Ureter (tissue), 1 donor: ENCODE results near the gene PRKAR1B. TPM values are rescaled to one million over a fixed set of nuclear protein-coding genes. Genes with fewer than 3 reads are reported as not detected.
"Not testable (repeated sequence)": the region's sequence is repeated elsewhere in the genome, so short reads cannot be mapped to it uniquely, and the experiment has no call there.

Source experiments
- DNase-seq: peaks from one replicate; pipeline ENCODE4 v3.0.0-alpha.2; 2020; ENCODE audit warnings: low spot score
- total RNA-seq: library from RNA; stranded (reverse); gene quantifications from one replicate; pipeline ENCODE4 v1.2.4, GENCODE V29; 2023
- donor health status: DM: yes; HTN: yes; CAD: no.

PRKAR1B gene
- total RNA-seq, 1 donor from 2014 or later = 20.5 TPM

DNA sequence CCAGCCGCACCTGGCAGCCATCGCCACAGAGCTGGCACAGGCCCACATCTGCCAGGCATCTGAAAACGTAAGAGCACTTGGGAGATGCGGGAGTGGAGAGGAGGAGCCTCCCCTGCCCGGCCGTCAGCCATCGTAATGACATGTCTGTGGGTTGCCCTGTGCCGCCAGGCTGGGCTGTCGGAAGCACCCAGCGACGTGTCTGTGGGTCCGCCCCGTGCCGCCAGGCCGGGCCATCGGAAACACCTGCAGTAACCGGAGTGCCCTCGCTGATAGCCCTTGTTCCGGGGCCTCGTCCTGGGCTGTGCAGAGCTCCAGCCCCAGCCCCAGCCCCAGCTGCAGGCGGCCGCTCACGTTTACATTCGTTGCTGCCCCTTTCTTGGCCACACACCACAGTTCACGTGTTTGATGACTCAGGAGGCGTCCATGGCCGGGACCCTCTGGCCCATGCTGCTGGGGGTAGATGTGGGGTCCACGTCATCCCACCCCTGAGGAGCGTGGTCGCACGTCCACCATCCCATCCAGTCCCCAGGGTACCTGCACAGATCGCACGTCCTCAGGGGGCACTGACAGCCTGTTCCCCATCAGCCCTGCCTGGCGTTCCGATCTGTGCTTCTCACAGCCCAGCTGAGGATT is 30.0 kb upstream of the PRKAR1B start:
- no peak for DNase-seq

DNA sequence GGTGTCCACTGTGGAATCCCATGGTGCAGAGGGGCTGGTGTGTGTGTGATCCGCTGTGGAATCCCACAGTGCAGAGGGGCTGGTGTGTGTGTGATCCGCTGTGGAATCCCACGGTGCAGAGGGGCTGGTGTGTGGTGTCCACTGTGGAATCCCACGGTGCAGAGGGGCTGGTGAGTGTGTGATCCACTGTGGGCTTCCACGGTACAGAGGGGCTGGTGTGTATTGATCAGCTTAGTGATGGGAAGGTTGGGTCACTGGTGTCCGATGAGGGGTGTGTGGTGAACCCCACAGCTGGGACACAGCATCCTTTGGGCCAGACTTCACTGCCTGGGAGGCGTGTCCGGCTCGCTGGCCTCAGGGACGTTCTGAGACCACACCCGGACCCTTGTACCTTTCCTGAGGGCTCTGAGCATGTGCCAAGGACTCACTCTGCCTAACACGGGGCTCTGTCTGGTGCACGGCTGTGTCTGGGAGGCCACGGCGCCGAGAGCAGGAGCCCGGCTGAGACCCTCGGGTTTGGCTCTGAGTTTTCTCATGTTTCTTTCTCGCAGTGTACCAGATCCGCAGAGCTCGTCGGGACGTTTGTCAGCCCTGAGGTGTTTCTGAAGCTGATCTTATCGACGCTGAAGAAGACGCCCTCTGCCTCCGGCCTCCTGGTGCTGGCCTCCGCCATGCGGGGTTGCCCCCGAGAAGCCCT is 29.3 kb upstream of the PRKAR1B start:
- DNase-seq = no peak

DNA sequence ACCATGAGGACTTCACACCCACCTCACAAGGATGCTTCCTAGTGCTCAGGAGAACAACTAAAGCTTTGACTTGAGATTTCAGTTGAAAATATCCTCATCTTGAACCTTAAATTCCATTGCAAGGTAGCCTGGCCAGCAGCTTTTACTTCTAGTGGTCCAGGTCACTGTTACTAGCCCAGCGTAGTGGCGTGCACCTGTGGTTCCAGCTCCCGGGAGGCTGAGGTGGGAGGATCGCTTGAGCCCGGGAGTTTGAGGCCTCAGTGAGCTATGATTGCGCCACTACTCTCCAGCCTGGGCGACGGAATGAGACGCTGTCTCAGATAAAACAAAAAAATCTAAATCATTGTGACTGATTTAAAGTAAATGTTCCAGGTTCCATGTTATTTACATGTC is 28.3 kb upstream of the PRKAR1B start:
- no peak for DNase-seq

DNA sequence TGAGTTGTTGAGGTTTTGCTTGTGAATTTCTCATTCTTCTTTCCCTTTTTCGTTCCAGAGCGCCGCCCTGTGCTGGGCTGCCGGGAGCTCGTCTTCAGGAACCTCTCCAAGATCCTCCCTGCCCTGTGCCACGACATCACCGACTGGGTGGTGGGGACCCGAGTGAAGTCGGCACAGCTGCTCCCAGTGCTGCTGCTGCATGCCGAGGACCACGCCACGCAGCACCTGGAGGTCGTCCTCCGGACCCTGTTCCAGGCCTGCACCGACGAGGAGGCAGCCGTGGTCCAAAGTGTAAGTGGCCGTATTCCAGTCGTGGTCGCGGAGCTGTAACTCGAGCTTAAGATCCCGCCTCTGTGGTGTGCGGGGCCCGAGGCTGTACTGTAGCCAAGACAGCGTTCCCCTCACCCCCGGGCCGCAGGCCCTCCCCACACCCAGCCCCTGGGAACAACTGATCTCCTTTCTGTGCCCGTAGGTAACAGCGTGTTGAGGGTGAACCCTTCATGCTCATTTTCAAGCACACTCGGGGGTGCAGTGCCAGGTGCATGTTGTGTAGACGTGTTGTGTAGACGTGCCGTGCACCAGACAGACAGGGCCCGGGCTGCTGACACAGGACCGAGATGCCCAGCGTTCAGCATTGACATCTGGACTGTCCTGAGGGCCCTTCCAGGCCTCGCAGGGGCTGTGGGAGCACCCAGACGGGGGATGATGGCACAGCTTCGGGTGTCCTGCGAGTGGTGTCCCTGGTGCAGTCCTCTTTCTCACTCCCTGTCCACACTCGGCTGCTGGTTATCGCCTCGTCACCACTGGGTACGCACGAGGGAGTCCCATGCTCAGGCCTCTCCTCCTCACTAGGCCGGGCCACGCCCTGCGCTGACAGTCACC is 27.7 kb upstream of the PRKAR1B start:
- DNase-seq = no peak

DNA sequence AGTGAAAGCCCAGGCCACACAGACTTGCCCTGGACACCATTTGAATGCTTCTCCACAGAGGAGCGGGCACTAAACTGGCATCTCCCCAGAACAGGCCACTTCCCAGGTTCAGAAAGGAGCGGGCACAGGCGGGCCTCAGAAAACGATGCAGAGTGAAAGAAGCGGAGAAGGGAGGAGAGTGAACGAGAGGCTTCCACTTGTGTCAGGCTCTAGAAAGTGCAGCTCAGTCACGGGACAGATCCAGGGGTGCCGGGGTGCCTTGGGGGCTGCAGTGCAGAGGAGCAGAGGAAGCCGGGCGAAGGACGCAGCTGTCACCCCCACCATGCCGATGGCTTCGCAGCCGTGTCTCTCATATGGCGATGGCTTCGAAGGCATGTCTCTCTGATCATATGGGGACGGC is 26.1 kb upstream of the PRKAR1B start:
- DNase-seq = no peak

DNA sequence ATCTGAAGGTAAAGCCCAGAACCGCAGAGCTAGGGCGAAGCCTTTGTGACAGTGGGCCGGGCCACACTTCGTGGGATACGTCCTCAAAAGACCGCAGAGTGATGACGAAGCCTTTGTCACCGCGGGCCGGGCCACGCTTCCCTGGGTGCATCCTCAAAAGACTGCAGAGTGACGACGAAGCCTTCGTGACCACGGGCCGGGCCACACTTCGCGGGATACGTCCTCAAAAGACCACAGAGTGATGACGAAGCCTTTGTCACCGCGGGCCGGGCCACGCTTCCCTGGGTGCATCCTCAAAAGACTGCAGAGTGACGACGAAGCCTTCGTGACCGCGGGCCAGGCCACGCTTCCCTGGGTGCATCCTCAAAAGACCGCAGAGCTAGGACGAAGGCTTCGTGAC is 25.2 kb upstream of the PRKAR1B start:
- not testable (repeated sequence) for DNase-seq

DNA sequence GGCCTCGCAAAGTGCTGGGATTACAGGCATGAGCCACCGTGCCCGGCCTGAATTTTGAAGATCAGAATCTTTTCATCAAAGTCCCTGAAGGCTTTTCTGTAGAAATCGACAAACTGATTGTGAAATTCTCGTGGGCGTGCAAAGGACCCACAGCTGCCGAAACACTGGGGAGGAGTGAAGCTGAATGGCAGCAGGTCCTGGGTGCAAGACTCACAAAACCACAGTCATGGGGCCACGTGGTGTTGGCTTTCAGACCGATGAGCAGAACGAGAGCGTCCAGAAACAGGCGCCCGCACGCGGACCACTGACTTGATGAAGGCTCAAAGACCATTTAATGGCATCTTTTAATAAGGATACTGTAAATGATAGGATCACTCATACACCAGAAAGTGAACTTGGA is 24.7 kb upstream of the PRKAR1B start:
- no peak for DNase-seq

DNA sequence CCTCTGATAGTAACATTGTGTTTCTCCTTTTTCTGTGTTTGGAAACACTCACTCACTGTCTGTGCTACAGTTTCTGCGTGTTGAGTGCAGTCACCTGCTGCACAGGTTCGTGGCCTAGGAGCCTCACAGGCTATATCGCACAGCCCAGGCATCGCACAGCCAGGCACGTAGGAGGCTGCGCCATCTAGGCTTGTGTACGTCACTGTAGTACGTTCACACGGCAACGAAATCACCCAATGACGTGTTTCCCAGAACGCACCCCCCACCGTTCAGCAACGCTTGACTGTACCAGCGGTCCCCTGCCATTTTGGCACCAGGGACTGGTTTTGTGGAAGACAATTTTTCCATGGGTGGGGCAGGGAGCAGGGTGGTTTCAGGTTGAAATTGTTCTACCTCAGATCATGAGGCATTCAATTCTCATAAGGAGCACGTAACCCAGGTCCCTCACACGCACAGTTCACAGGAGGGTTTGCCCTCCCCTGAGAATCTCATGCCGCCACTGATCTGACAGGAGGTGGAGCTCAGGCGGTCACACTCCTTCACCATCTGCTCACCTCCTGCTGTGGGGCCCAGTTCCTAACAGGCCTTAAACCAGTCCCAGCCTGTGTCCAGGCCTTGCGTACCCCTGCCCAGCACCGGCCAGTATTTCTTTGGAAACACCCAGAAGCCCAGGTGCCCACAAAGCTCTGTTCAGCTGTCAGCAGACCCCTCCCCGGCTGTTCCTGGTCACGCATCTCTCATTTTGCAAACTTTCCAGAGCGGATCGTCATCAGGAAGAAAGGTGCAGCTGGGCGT is 23.2 kb upstream of the PRKAR1B start:
- DNase-seq = no peak

DNA sequence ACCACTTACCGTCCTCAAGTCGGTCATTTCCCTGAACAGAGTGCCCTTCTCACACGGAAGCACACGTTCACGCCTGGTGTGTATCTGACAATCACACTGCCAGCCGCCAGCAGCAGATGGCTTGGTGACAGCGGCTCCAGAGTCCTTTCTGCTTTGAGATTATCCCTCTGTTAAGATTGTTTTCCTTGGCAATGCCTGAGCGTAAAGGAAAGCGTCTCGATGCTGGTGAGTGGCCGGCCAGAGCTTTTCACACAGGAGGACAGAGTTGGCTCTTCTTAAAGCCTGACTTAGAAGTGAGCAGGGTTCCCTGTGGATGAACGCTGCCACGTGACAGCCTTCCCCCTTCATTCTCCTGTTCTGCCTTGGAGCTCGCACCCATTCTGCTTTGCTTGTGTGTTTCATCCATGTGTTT is 22.1 kb upstream of the PRKAR1B start:
- no peak for DNase-seq

DNA sequence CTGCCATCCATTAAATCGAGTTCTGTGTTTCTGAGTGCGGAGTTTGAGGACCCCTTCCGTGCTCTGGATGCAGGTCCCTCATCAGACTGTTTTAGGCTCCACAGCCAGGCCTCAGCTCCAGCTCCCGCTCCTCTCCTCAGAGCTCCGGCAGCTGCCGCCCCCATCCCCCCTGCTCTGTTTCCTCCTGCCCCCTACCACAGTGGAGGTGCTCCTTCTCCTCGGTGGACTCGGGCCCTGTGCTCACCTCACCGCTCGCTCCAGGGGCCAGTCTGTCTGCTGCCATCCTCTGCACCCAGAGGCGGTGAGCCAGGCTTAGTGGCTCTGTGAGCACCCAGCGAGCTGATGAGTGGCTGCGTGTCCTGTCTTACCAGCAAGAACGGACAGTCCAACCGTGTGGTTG is 21.4 kb upstream of the PRKAR1B start:
- no peak for DNase-seq

DNA sequence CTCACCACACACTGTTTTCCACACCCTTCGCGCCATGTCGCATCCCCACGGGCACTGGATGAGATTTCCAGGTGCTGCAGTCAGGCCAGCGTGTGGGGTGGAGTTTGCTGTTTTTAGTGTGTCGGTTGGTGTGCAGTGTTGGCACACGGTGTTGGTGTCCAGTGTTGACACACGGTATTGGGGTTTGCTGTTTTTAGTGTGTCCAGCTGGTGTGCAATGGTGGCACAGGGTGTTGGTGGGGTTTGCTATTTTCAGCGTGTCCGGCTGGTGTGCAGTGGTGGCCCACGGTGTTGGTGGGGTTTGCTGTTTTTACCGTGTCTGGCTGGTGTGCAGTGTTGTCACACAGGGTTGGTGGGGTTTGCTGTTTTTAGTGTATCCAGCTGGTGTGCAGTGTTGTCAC is 20.1 kb upstream of the PRKAR1B start:
- DNase-seq = no peak

DNA sequence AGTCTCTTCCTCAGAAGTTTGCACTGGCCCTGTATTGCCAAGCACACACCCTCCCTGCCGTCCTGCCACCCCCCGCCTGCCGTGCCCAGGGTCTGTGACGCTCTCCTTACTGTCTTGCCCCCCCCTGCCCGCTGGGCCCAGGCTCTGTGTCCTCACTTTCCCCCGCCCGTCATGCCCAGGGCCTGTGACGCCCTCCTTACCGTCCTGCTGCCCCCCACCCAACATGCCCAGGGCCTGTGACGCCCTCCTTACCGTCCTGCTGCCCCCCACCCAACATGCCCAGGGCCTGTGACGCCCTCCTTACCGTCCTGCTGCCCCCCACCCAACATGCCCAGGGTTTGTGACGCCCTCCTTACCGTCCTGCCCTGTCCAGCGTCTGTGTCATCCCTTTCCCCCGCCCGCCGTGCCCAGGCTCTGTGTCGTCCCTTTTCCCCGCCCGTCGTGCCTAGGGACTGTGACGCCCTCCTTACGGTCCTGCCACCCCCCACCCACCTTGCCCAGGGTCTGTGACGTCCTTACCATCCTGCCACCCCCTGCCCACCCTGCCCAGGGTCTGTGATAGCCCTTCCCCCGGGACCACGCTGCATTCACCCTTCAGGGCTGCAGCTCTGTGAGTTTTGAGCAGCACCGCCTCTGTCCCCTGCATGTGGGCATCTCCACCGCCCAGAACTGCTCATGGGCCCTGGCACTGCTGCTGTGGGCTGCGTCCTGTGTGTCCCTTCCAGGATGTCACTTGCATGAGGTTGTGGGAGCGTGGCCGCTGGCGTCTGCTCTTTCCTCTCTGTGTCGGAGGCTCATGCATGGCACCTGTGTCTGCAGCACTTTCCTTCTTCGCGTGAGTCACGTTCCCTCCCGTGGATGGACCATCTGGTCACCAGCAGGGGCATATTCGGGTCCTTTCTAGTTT is 19.3 kb upstream of the PRKAR1B start:
- DNase-seq = no peak

DNA sequence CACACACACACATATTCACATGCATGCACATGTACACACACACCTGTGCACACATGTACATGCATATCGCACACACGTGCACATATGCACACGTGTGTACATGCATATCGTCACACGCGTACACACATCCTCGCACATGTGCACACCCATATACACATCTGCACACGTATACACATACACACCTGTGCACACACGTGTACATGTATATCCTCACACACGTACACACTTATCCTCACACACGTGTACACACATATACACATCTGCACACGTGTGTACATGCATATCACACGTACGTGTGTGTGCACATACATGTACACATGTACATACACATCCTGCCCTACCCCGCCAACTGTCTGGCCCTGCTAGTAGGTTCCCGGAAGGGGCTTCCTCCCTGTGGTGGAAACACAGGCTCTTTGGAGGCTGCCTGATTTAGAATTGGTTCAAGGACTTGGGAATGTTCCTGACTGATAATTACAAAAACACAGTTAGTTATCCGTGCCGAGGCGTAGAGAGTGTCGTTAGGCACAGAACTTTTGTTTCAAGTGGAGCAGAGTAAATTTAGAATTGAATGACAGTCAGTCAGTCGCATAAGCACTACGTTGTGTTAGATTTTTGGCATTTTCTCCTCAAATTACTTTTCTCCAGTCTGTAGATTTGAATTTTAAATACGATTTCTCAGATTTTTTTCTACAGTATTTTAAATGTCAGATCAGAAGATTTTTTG is 18.5 kb upstream of the PRKAR1B start:
- DNase-seq = no peak

DNA sequence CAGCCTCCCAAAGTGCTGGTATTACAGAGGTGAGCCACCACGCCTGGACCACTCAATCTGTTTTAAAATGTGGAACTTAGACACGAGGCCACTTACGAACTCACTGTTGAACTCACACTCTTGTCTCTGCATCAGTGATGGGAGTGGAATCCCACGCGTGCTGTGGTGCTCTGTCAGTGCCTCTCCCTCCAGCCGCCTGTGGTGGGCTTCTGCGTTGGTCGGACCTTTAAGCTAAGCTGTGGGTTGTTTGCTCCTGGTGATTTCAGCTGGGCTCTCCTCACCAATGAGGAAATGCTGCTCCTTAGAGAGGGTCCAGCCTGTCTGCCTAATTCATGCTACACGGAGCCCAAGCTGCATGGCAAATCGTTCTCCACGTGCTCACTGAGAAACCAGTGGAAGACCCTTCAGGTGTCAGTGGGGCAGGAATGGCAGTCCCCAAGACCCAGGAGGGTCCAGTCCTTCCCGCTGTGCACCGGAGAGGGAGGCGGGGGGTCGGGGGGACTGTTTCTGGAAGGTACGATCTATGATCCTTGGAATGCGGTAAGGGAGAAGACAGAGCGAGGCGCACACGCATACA is 17.9 kb upstream of the PRKAR1B start:
- DNase-seq = no peak

DNA sequence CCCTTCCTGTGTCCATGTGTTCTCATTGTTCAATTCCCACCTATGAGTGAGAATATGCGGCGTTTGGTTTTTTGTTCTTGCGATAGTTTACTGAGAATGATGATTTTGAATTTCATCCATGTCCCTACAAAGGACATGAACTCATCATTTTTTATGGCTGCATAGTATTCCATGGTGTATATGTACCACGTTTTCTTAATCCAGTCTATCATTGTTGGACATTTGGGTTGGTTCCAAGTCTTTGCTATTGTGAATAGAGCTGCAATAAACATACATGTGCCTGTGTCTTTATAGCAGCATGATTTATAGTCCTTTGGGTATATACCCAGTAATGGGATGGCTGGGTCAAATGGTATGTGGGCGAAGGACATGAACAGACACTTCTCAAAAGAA is 17.0 kb upstream of the PRKAR1B start:
- not testable (repeated sequence) for DNase-seq

DNA sequence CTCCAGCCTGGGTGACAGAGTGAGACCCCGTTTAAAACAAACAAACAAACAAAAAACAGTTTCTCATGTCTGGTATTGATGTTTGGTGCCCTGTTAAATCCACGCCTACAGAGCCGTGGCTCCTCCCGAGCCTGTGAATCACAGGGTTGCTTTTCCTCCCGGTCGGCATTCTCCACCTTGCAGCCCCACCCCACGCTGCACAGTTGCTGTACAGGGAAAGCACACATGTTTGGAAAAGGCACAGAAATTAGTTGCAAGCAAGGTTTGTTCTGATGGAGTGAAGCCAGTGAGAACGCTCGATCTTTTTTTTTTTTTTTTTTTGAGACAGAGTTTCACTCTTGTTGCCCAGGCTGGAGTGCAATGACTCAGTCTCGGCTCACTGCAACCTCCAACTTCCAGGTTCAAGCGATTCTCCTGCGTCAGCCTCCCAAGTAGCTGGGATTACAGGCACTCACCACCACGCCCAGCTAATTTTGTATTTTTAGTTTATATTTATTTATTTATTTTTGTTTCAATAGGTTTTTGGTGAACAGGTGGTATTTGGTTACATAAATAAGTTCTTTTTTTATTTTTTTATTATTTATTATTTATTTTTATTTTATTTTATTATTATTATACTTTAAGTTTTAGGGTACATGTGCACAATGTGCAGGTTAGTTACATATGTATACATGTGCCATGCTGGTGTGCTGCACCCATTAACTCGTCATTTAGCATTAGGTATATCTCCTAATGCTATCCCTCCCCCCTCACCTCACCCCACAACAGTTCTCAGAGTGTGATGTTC is 16.5 kb upstream of the PRKAR1B start:
- not testable (repeated sequence) for DNase-seq

DNA sequence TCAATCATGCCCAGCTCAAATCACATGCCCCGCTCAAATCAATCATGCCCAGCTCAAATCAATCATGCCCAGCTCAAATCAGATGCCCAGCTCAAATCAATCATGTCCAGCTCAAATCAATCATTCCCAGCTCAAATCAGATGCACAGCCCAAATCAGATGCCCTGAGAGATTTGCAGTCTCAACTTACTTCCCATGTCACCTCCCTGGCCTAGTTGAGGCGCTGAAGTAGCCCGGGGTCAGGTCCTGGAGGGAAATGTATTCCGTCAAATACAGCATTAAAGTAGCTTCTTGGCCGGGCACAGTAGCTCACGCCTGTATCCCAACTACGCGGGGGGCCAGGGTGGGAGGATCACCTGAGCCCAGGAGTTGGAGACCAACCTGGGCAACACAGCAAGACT is 15.7 kb upstream of the PRKAR1B start:
- DNase-seq = no peak

DNA sequence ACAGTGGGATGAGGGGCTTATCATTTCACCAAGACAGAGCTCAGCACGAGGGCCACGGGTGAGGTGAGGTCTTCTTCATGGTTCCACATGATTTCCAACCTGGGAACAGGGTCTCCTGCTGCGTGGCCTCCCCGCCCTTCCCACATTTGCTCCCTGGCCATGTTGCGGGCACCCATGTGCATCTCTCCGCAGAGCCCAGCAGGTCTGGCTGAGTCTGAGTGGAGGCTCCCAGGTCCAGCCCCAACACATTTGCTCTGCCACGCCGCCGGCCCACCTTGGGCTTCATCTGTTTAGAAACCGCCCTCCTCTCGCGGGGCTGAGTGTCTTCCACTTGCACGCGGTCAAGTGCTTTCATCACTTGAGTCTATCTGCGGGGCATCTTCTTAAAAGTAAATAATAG is 14.8 kb upstream of the PRKAR1B start:
- no peak for DNase-seq

DNA sequence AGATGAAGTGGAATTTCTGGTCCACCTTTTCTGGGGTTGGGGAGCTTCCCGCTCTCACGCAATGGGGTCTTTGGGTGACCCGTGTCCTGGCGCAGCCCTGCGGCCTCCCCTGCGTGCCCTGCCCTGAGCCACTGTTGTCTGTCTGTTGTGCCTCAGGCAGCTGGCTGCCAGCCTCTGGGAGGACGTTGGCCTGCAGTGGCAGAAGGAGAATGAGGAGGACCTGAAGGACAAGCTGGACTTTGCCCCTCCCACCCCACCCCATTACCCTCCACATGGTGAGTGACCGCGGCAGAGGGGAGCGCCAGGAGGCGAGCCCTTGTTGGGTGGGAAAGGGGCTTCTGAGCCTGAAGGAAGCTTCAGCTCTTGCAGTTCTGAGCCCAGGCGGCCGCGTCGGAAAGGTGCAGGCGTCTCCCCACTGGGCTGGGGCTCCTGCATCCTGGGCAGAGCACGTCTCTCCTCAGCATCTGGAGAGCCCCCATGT is 14.2 kb upstream of the PRKAR1B start:
- DNase-seq = no peak
